HG02759 (cell line): ENCODE data around the gene COL9A3.
"Not testable (repeated sequence)": the region's sequence is repeated elsewhere in the genome, so short reads cannot be mapped to it uniquely, and the experiment has no call there.

Experiments used
- ATAC-seq: cut with Tn5 transposase; IDR thresholded peaks from one replicate; pipeline ENCODE4 v1.9.1; 2021; ENCODE audit warnings: mild to moderate bottlenecking, moderate library complexity; ENCODE audit not compliant: unreplicated experiment

The COL9A3 gene

GRCh38 chr20:62832951-62833391 lies 16.1 kb downstream of the COL9A3 start:
- ATAC-seq = peak; percentile 36

- ATAC-seq = no peak
Measured at GRCh38 chr20:62834967-62835730, 18.3 kb downstream of the COL9A3 start.

GRCh38 chr20:62835931-62836861 lies 19.3 kb downstream of the COL9A3 start:
- ATAC-seq = no peak

GRCh38 chr20:62836967-62837490 lies 20.2 kb downstream of the COL9A3 start:
- no peak for ATAC-seq

- no peak for ATAC-seq
Measured at GRCh38 chr20:62837790-62838127, 20.9 kb downstream of the COL9A3 start.

GRCh38 chr20:62838128-62838891 lies 21.5 kb downstream of the COL9A3 start:
- peak; percentile 60 for ATAC-seq

- ATAC-seq = no peak
Measured at GRCh38 chr20:62839261-62839660, 22.4 kb downstream of the COL9A3 start.

- no peak for ATAC-seq
Measured at GRCh38 chr20:62839816-62840215, 23.0 kb downstream of the COL9A3 start.

GRCh38 chr20:62840244-62841197 lies 23.7 kb downstream of the COL9A3 start:
- no peak for ATAC-seq

- ATAC-seq = no peak
Measured at GRCh38 chr20:62841705-62842212, 24.9 kb downstream of the COL9A3 start.

- no peak for ATAC-seq
Measured at GRCh38 chr20:62843656-62844055, 26.8 kb downstream of the COL9A3 start.

- no peak for ATAC-seq
Measured at GRCh38 chr20:62844182-62844581, 27.3 kb downstream of the COL9A3 start.

GRCh38 chr20:62845416-62846160 lies 28.7 kb downstream of the COL9A3 start:
- no peak for ATAC-seq

- ATAC-seq = no peak
Measured at GRCh38 chr20:62846166-62846890, 29.5 kb downstream of the COL9A3 start.

GRCh38 chr20:62848917-62849316 lies 32.1 kb downstream of the COL9A3 start:
- ATAC-seq = not testable (repeated sequence)

- no peak for ATAC-seq
Measured at GRCh38 chr20:62849431-62849830, 32.6 kb downstream of the COL9A3 start.

- ATAC-seq = no peak
Measured at GRCh38 chr20:62850333-62850974, 33.6 kb downstream of the COL9A3 start.

- ATAC-seq = no peak
Measured at GRCh38 chr20:62852196-62852595, 35.3 kb downstream of the COL9A3 start.
